ENCODE measurements around the gene FAM78A.

DNA sequence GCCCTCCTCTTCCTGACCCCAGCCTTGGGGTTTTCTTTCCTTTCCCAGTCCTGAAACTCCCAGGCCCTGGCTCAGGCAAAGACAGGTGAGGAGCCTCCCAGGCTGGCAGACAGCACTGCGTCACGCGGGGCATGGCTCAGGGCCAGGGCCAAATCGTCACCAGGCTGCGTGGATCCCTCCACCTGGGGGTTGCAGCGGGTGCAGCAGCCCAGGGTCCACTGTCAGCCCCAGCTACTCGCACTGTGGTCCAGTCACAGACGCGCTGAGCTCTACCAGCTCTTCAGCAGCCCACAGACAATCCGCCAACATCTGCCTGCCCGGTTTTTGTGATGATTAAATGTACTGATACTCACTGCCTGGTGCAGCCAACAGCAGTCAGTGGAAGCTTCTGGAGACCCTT lies 12.1 kb downstream of the FAM78A start:
- TF ChIP-seq, protein P1, sequence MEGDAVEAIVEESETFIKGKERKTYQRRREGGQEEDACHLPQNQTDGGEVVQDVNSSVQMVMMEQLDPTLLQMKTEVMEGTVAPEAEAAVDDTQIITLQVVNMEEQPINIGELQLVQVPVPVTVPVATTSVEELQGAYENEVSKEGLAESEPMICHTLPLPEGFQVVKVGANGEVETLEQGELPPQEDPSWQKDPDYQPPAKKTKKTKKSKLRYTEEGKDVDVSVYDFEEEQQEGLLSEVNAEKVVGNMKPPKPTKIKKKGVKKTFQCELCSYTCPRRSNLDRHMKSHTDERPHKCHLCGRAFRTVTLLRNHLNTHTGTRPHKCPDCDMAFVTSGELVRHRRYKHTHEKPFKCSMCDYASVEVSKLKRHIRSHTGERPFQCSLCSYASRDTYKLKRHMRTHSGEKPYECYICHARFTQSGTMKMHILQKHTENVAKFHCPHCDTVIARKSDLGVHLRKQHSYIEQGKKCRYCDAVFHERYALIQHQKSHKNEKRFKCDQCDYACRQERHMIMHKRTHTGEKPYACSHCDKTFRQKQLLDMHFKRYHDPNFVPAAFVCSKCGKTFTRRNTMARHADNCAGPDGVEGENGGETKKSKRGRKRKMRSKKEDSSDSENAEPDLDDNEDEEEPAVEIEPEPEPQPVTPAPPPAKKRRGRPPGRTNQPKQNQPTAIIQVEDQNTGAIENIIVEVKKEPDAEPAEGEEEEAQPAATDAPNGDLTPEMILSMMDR (IDR thresholded peaks at IDR 0.05): no peak
- no peak for TF ChIP-seq POLR2A (IDR thresholded peaks at IDR 0.05)
- no peak for TF ChIP-seq EP300 (IDR thresholded peaks at IDR 0.05)
- TF ChIP-seq POLR2AphosphoS5 (IDR thresholded peaks at IDR 0.05): no peak
